SU-DHL-6 (cell line): Measurements from ENCODE around the gene CACNA2D1.

Experiments used
- EZH2phosphoT487 ChIP-seq: fragments of 200-600 bp; sonication (generic), shearing (Covaris generic); conservative IDR thresholded peaks from 2 replicates; pipeline ENCODE4 v1.6.1; 2018; ENCODE audit warnings: mild to moderate bottlenecking, antibody characterized with exemption, low read length, moderate library complexity, mixed read lengths
- TF ChIP-seq, protein P1 (sequence below): fragments of 200-600 bp; sonication (generic); IDR thresholded peaks from one replicate; pipeline ENCODE4 v1.5.1; 2017; ENCODE audit warnings: antibody characterized with exemption, mild to moderate bottlenecking, low read length, moderate library complexity; ENCODE audit not compliant: insufficient read depth, poor library complexity, severe bottlenecking

DNA sequence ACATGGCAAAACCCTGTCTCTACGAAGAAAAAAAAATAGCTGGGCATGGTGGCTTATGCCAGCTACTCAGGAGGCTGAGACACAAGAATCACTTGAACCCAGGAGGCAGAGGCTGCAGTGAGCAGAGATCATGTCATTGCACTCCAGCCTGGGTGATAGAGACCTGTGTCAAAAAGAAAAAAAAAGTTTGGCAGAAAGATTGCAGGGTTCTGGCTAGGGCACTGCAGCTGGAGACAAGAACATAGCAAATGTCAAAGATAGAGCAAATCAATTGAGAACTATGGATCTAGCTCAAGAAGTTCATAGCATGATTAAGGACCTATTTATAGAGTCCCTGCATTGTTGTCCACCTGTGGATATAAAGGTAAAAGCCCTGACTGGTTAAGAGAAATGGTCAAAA lies 79.5 kb downstream of the CACNA2D1 start:
- TF ChIP-seq, protein P1, sequence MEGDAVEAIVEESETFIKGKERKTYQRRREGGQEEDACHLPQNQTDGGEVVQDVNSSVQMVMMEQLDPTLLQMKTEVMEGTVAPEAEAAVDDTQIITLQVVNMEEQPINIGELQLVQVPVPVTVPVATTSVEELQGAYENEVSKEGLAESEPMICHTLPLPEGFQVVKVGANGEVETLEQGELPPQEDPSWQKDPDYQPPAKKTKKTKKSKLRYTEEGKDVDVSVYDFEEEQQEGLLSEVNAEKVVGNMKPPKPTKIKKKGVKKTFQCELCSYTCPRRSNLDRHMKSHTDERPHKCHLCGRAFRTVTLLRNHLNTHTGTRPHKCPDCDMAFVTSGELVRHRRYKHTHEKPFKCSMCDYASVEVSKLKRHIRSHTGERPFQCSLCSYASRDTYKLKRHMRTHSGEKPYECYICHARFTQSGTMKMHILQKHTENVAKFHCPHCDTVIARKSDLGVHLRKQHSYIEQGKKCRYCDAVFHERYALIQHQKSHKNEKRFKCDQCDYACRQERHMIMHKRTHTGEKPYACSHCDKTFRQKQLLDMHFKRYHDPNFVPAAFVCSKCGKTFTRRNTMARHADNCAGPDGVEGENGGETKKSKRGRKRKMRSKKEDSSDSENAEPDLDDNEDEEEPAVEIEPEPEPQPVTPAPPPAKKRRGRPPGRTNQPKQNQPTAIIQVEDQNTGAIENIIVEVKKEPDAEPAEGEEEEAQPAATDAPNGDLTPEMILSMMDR = no peak
- TF ChIP-seq EZH2phosphoT487 = no peak
